A549 (cell line): Measurements from ENCODE around the gene TBX10. TPM values are rescaled to one million over a fixed set of nuclear protein-coding genes. Genes with fewer than 3 reads are reported as not detected.
"Not testable (repeated sequence)": the region's sequence is repeated elsewhere in the genome, so short reads cannot be mapped to it uniquely, and the experiment has no call there.

Experiments used
- ATAC-seq, 2 experiments: fragments of 200-7000 bp in 1 of 2; fragments of >200 bp in 1 of 2; cut with Nextera tagmentation in 1 of 2; cut with Tn5 transposase in 1 of 2; 3 replicates each; pipeline versions ENCODE4 v1.8.0 to v1.9.1; 2018 to 2020; ENCODE audit warnings: mild to moderate bottlenecking in 1 of 2, moderate library complexity in 1 of 2
- CTCF ChIA-PET: fragments of 300-600 bp; sonication (Branson Sonifier 250); formaldehyde crosslinking; extraction: SDS; loops from one replicate; lab custom pipeline; 2021; ENCODE audit warnings: antibody characterized with exemption, inconsistent platforms; lab: Yijun Ruan, JAX
- POLR2A ChIA-PET: fragments of 350-600 bp; formaldehyde crosslinking; extraction: SDS; loops from one replicate; lab custom pipeline; 2021; ENCODE audit warnings: antibody characterized with exemption, inconsistent platforms; lab: Yijun Ruan, JAX
- DNase-seq, 2 experiments: peaks; one replicate each; pipeline versions ENCODE4 v3.0.0 to v3.0.0-alpha.2; 2011 to 2016; ENCODE audit warnings: low read depth in 1 of 2, low spot score in 1 of 2
- FAIRE-seq: peaks from 2 replicates; lab custom pipeline; 2011; peaks lifted over from hg19 to GRCh38; lab: Jason Lieb, UNC
- H3K27ac ChIP-seq, 2 experiments: fragments of >200 bp; sonication (Bioruptor Twin); formaldehyde crosslinking; 3 replicates each; pipeline ENCODE4 v1.5.1; 2016 to 2017
- H3K4me1 ChIP-seq: fragments of >200 bp; sonication (Bioruptor Twin); formaldehyde crosslinking; 3 replicates; pipeline ENCODE4 v1.6.1; 2016
- H3K4me2 ChIP-seq: fragments of >200 bp; sonication (Bioruptor Twin); formaldehyde crosslinking; 3 replicates; pipeline ENCODE4 v1.6.1; 2016
- H3K4me3 ChIP-seq: fragments of >200 bp; sonication (Bioruptor Twin); formaldehyde crosslinking; 3 replicates; pipeline ENCODE4 v1.5.1; 2016
- H3K9me3 ChIP-seq: fragments of >200 bp; sonication (Bioruptor Twin); formaldehyde crosslinking; 3 replicates; pipeline ENCODE4 v1.6.1; 2016
- CBX2 ChIP-seq: fragments of 200-600 bp; sonication (generic); IDR thresholded peaks from 2 replicates; pipeline ENCODE4 v1.6.1; 2016; ENCODE audit warnings: low read depth, mild to moderate bottlenecking, borderline replicate concordance
- CBX8 ChIP-seq: fragments of 200-600 bp; sonication (generic); IDR thresholded peaks from 2 replicates; pipeline ENCODE4 v1.6.1; 2016
- CHD2 ChIP-seq: fragments of 150-350 bp; IDR thresholded peaks from 2 replicates; pipeline ENCODE4 v1.6.1; 2014; ENCODE audit warnings: low read length; ENCODE audit not compliant: partially characterized antibody
- CHD4 ChIP-seq: fragments of 200-600 bp; sonication (generic); IDR thresholded peaks from 2 replicates; pipeline ENCODE4 v1.6.1; 2016; ENCODE audit warnings: antibody characterized with exemption, mild to moderate bottlenecking, borderline replicate concordance
- GATA3 ChIP-seq: IDR thresholded peaks from 2 replicates; pipeline ENCODE4 v1.6.1; 2012; ENCODE audit warnings: borderline replicate concordance
- JUN ChIP-seq, 2 experiments: fragments of >200 bp; sonication (Bioruptor Twin); formaldehyde crosslinking; IDR thresholded peaks; 2 replicates in 1 of 2; 3 replicates in 1 of 2; pipeline ENCODE4 v1.6.1; 2016 to 2017
- MAFK ChIP-seq: fragments of 450-650 bp; IDR thresholded peaks from 2 replicates; pipeline ENCODE4 v1.6.1; 2014; ENCODE audit not compliant: partially characterized antibody
- NFE2L2 ChIP-seq: fragments of 150-350 bp; conservative IDR thresholded peaks from 2 replicates; pipeline ENCODE4 v1.6.1; 2014; ENCODE audit warnings: low read length
- PHF8 ChIP-seq: fragments of 200-600 bp; sonication (generic); IDR thresholded peaks from 2 replicates; pipeline ENCODE4 v1.6.1; 2016; ENCODE audit warnings: low read depth, mild to moderate bottlenecking, antibody characterized with exemption, moderate library complexity, borderline replicate concordance
- POLR2A ChIP-seq: IDR thresholded peaks from 2 replicates; pipeline ENCODE4 v1.6.1; 2012; ENCODE audit warnings: mild to moderate bottlenecking, low read length
- RARB ChIP-seq: fragments of 250-450 bp; sonication (Bioruptor Pico); IDR thresholded peaks from 2 replicates; pipeline ENCODE4 v1.8.0; 2021; ENCODE audit warnings: mild to moderate bottlenecking, moderate library complexity
- RNF2 ChIP-seq: fragments of 200-600 bp; sonication (generic); IDR thresholded peaks from 2 replicates; pipeline ENCODE4 v1.6.1; 2016; ENCODE audit warnings: low read depth, mild to moderate bottlenecking, antibody characterized with exemption, moderate library complexity, borderline replicate concordance
- SMC3 ChIP-seq: fragments of >200 bp; sonication (Bioruptor Twin); formaldehyde crosslinking; IDR thresholded peaks from 3 replicates; pipeline ENCODE4 v1.6.1; 2018; ENCODE audit warnings: inconsistent platforms
- SREBF2 ChIP-seq: fragments of 450-650 bp; IDR thresholded peaks from 2 replicates; pipeline ENCODE4 v1.6.1; 2014; ENCODE audit warnings: mild to moderate bottlenecking, moderate library complexity
- TFCP2L1 ChIP-seq: fragments of 250-450 bp; sonication (Bioruptor Pico); IDR thresholded peaks from 2 replicates; pipeline ENCODE4 v1.5.0; 2021; ENCODE audit warnings: mild to moderate bottlenecking
- USF2 ChIP-seq: fragments of 450-650 bp; IDR thresholded peaks from 2 replicates; pipeline ENCODE4 v1.6.1; 2014; ENCODE audit warnings: antibody characterized with exemption
- ZNF302 ChIP-seq: fragments of 250-450 bp; sonication (Bioruptor Pico); IDR thresholded peaks from 2 replicates; pipeline ENCODE4 v1.9.0; 2021; ENCODE audit warnings: inconsistent platforms, mild to moderate bottlenecking, moderate library complexity
- WGBS: methylation state at CpG from one replicate; pipeline ENCODE4 v1.1.6; 2017; ENCODE audit errors: missing lambda C conversion rate; 5-methylcytosine and 5-hydroxymethylcytosine counted together
- polyA plus RNA-seq, 4 experiments: library from polyadenylated mRNA; depleted of rRNA in 3 of 4; stranded (reverse); fragments of >200 nt; fragmentation: RNase III in 1 of 4; extraction: RNeasy Plus Mini Kit Qiagen cat#74134 plus additional on column Dnase treatment in 1 of 4; gene quantifications; 2 replicates in 3 of 4; 3 replicates in 1 of 4; pipeline ENCODE4 v1.2.3, GENCODE V29; 2011 to 2017

The TBX10 gene
- polyA plus RNA-seq, 2 of the 4 experiments (the other 2 are of a cell fraction) = not detected

GRCh38 chr11:67627441-67627811 lies 12.1 kb downstream of the TBX10 start:
- H3K4me1 ChIP-seq = peaks cover 6% of the 10 kb centered on the region; the same call in 2 of the 3 replicates
- DNase-seq (no peak), ATAC-seq (no peak), FAIRE-seq (no peak)
- TF ChIP-seq ZNF302 (CRISPR knock-in tag) (no peak), CHD2 (no peak), SREBF2 (no peak), CBX8 (no peak), RNF2 (no peak), POLR2A (no peak), MAFK (no peak), RARB (CRISPR knock-in tag) (no peak), NFE2L2 (no peak), CBX2 (no peak), TFCP2L1 (CRISPR knock-in tag) (no peak), PHF8 (no peak), CHD4 (no peak), SMC3 (no peak), GATA3 (no peak)
- ChIA-PET CTCF (interaction anchor here (1.2 to 14.1 kb wide), 10 partner anchors 9 to 96 kb away, joined by 3 to 181 read pairs (median 13); partner anchors contain the start of genes ACY3 and ALDH3B2), POLR2A (no interaction called here)
- no peak overlapping the region for H3K27ac ChIP-seq
- H3K4me3 ChIP-seq = no peak overlapping the region
- H3K9me3 ChIP-seq = no peaks in the 10 kb centered on the region
- 78% methylated on average over 5 of the region's 6 CpGs for WGBS
- no peak overlapping the region for H3K4me2 ChIP-seq

- Histone ChIP-seq H3K4me1 (peaks cover 6% of the 10 kb centered on the region; the same call in 2 of the 3 replicates), H3K4me2 (no peak overlapping the region), H3K4me3 (no peak overlapping the region), H3K27ac (no peak overlapping the region), H3K9me3 (no peaks in the 10 kb centered on the region)
- ATAC-seq (no peak), FAIRE-seq (no peak), DNase-seq (no peak)
- TF ChIP-seq JUN (IDR thresholded peaks at IDR 0.05) = no peak
- TF ChIP-seq USF2 = peak; percentile 25; the same call in 1 of the 2 replicates
- 91% methylated on average over 10 of the region's 10 CpGs for WGBS
- ChIA-PET POLR2A (no interaction called here), CTCF (interaction anchor here (1.2 to 14.1 kb wide), 8 partner anchors 10 to 64 kb away, joined by 5 to 181 read pairs (median 23); partner anchors contain the start of genes ACY3 and ALDH3B2)
Observed at GRCh38 chr11:67626970-67627369, 12.6 kb downstream of the TBX10 start.

- ATAC-seq, H3K9me3 ChIP-seq, POLR2A ChIA-PET, DNase-seq, H3K27ac ChIP-seq, H3K4me2 ChIP-seq, H3K4me3 ChIP-seq, FAIRE-seq, H3K4me1 ChIP-seq: not testable (repeated sequence)
- CTCF ChIA-PET = interaction anchor here (1.2 to 14.1 kb wide), 6 partner anchors 10 to 65 kb away, joined by 5 to 181 read pairs (median 13); partner anchors contain the start of genes ACY3 and ALDH3B2
- WGBS = 86% methylated on average over 10 of the region's 10 CpGs
Observed at GRCh38 chr11:67626131-67626833, 13.3 kb downstream of the TBX10 start.

- POLR2A ChIA-PET, FAIRE-seq, H3K4me3 ChIP-seq, DNase-seq, H3K4me2 ChIP-seq, ATAC-seq, H3K9me3 ChIP-seq, H3K4me1 ChIP-seq, H3K27ac ChIP-seq: not testable (repeated sequence)
- CTCF ChIA-PET = interaction anchor here (0.9 to 14.1 kb wide), 3 partner anchors 8 to 36 kb away, joined by 3 to 181 read pairs (median 3); no protein-coding TSS in a partner anchor
- 67% methylated on average over 1 of the region's 1 CpG for WGBS
Observed at GRCh38 chr11:67623795-67624194, 15.8 kb downstream of the TBX10 start.

GRCh38 chr11:67622905-67623304 lies 16.7 kb downstream of the TBX10 start:
- H3K27ac ChIP-seq, ATAC-seq, H3K4me2 ChIP-seq, POLR2A ChIA-PET, DNase-seq, H3K4me3 ChIP-seq, H3K4me1 ChIP-seq, FAIRE-seq, H3K9me3 ChIP-seq: not testable (repeated sequence)
- WGBS = 59% methylated on average over 7 of the region's 7 CpGs
- CTCF ChIA-PET = interaction anchor here (0.9 to 14.1 kb wide), 3 partner anchors 7 to 37 kb away, joined by 3 to 181 read pairs (median 3); no protein-coding TSS in a partner anchor

GRCh38 chr11:67621928-67622327 lies 17.6 kb downstream of the TBX10 start:
- FAIRE-seq = not testable (repeated sequence)

GRCh38 chr11:67620621-67621020 lies 18.9 kb downstream of the TBX10 start:
- H3K4me1 ChIP-seq, H3K27ac ChIP-seq, ATAC-seq, POLR2A ChIA-PET, H3K4me2 ChIP-seq, H3K4me3 ChIP-seq, DNase-seq, H3K9me3 ChIP-seq, FAIRE-seq: not testable (repeated sequence)
- WGBS = 56% methylated on average over 13 of the region's 13 CpGs
- CTCF ChIA-PET = interaction anchor here (0.6 to 10.2 kb wide), 4 partner anchors 9 to 689 kb away, joined by 3 to 181 read pairs (median 4); partner anchors contain the start of gene NUDT8

More at GRCh38 chr11:67621928-67622327, 17.6 kb downstream of the TBX10 start:
- DNase-seq, CTCF ChIA-PET, H3K4me2 ChIP-seq, H3K4me3 ChIP-seq, POLR2A ChIA-PET, ATAC-seq, H3K4me1 ChIP-seq, H3K27ac ChIP-seq, H3K9me3 ChIP-seq: not testable (repeated sequence)
- WGBS = 45% methylated on average over 3 of the region's 3 CpGs
